Adrenal gland (tissue), 12 donors: ENCODE data around the gene DEUP1. TPM values are rescaled to one million over a fixed set of nuclear protein-coding genes. Genes with fewer than 3 reads are reported as not detected.

Source experiments
- DNase-seq, 7 donors: peaks; one replicate each; pipeline ENCODE4 v3.0.0-alpha.2; 2019 to 2020
- H3K27ac ChIP-seq, 5 donors: fragments of 200-600 bp; sonication (generic) in 4 of 5; 1 replicate in 3 of 5; 2 replicates in 2 of 5; pipeline versions ENCODE4 v1.5.1 to v1.8.0; 2016 to 2020; ENCODE audit warnings: mild to moderate bottlenecking in 1 of 5
- H3K27me3 ChIP-seq: fragments of 200-600 bp; 2 replicates; pipeline ENCODE4 v1.8.0; 2021
- H3K36me3 ChIP-seq, 2 donors: fragments of 200-600 bp; replicated peaks in 1 of 2; 1 replicate in 1 of 2; 2 replicates in 1 of 2; pipeline versions ENCODE4 v1.5.1 to v1.8.0; 2018 to 2022
- H3K4me1 ChIP-seq, 2 donors: fragments of 200-600 bp; replicated peaks in 1 of 2; 1 replicate in 1 of 2; 2 replicates in 1 of 2; pipeline versions ENCODE4 v1.5.1 to v1.8.0; 2018 to 2021
- H3K4me3 ChIP-seq, 4 donors: fragments of 200-600 bp; sonication (generic) in 3 of 4; one replicate each; pipeline ENCODE4 v1.5.1; 2016 to 2018
- H3K9me3 ChIP-seq, 3 donors: fragments of 200-600 bp; sonication (generic) in 1 of 3; replicated peaks in 1 of 3; 1 replicate in 2 of 3; 2 replicates in 1 of 3; pipeline versions ENCODE4 v1.5.1 to v1.8.0; 2016 to 2021
- POLR2A ChIP-seq, 2 donors: fragments of 450-650 bp; IDR thresholded peaks; one replicate each; pipeline ENCODE4 v1.6.1; 2017; ENCODE audit warnings: antibody characterized with exemption in 2 of 2, mild to moderate bottlenecking in 2 of 2, moderate library complexity in 1 of 2
- WGBS, 4 donors: extraction: QIAGEN DNeasy Blood & Tissue Kit in 2 of 4; methylation state at CpG; one replicate each; pipeline versions ENCODE4 v1.1.5 to v1.1.7; 2013 to 2017; 5-methylcytosine and 5-hydroxymethylcytosine counted together
- intact Hi-C, 2 donors: fragments of 100-400 bp; cut with DNase I; formaldehyde crosslinking; loops; one replicate each; pipeline versions ENCODE4 v1.14.1 to v1.15.0; 2022 to 2023
- polyA plus RNA-seq, 3 donors: library from polyadenylated mRNA; stranded (reverse); fragments of 200-250 nt in 2 of 3; fragments of 350-450 nt in 1 of 3; fragmentation: Illumina TruSeq in 1 of 3; extraction: RNeasy Lipid Tissue Mini Kit (QIAGEN cat#74804) in 1 of 3; gene quantifications; one replicate each; pipeline ENCODE4 v1.2.3, GENCODE V29; 2013 to 2014
- total RNA-seq, 9 donors: library from RNA; depleted of rRNA in 4 of 9; stranded (reverse); fragments of >200 nt in 4 of 9; fragments of 120-200 nt in 1 of 9; fragmentation: NEBNext Ultra II Directional in 1 of 9; extraction: Animal tissue kit (Norgen Biotek cat#: 25700) in 1 of 9; gene quantifications; one replicate each; pipeline versions ENCODE4 v1.1.0 to v1.2.4, GENCODE V29; 2013 to 2023
- TF ChIP-seq, protein P1 (sequence below), 6 experiments: fragments of 450-650 bp in 4 of 6; fragments of 200-600 bp in 2 of 6; sonication (generic) in 1 of 6; IDR thresholded peaks; 1 replicate in 5 of 6; 2 replicates in 1 of 6; pipeline versions ENCODE4 v1.5.1 to v1.8.0; 2016 to 2021; ENCODE audit warnings: antibody characterized with exemption in 6 of 6, mild to moderate bottlenecking in 2 of 6, moderate library complexity in 1 of 6
- donor health status: healthy with polysubstance abuse.
- donor health status: Bipolar disorder and iron deficiency.
- donor health status: DM: yes; HTN: yes; CAD: no.
- donor health status: DM: no; HTN: no; CAD: no.
- donor health status: DM: no; HTN: no; CAD: no.
- donor health status: DM: yes; HTN: yes; CAD: no.

DEUP1 gene
- total and polyA plus RNA-seq, 12 donors: 0.24 to 1.1 (median 0.73) TPM; not detected in 2

DNA sequence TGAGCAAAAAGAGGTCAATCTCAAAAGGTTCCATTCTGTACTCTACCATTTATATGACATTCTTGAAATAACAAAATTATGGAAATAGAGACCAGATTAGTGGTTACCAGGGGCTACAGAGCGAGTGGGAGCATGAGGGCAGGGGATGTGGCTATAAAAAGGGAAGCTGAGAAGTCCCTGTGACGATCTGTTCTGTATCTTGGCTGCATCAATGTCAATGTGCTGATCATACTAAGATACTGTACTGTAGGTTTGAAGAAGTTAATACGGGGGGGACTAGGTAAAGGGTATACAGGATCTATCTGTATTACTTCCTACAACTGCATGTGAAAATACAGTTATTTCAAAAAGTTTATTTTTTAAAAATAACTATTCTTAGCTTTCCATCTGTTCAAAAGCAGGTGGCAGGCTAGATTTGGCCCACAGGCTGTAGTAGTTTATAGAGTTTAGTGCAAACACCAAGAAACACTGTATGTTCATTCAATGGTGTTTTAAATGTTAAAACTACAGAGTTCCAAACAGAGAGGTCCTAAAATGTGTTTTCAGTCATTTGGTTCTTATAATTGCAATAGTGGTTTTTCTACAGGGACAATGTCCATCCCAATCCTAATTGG, 134.5 kb downstream of the DEUP1 start:
- no peaks in the 10 kb centered on the region for H3K27me3 ChIP-seq
- 71 to 76% (median 74%) methylated on average over 3 of the region's 3 CpGs for WGBS, 4 donors
- H3K4me1 ChIP-seq: no peaks in the 10 kb centered on the region
- no peak overlapping the region for H3K4me3 ChIP-seq
- no peak overlapping the region for H3K27ac ChIP-seq
- H3K36me3 ChIP-seq: no peaks in the 10 kb centered on the region
- TF ChIP-seq, protein P1, sequence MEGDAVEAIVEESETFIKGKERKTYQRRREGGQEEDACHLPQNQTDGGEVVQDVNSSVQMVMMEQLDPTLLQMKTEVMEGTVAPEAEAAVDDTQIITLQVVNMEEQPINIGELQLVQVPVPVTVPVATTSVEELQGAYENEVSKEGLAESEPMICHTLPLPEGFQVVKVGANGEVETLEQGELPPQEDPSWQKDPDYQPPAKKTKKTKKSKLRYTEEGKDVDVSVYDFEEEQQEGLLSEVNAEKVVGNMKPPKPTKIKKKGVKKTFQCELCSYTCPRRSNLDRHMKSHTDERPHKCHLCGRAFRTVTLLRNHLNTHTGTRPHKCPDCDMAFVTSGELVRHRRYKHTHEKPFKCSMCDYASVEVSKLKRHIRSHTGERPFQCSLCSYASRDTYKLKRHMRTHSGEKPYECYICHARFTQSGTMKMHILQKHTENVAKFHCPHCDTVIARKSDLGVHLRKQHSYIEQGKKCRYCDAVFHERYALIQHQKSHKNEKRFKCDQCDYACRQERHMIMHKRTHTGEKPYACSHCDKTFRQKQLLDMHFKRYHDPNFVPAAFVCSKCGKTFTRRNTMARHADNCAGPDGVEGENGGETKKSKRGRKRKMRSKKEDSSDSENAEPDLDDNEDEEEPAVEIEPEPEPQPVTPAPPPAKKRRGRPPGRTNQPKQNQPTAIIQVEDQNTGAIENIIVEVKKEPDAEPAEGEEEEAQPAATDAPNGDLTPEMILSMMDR (IDR thresholded peaks at IDR 0.05): no peak
- no peak for TF ChIP-seq POLR2A (IDR thresholded peaks at IDR 0.05)
- no peaks in the 10 kb centered on the region for H3K9me3 ChIP-seq
- DNase-seq: no peak
- intact Hi-C loops: no loop called here

DNA sequence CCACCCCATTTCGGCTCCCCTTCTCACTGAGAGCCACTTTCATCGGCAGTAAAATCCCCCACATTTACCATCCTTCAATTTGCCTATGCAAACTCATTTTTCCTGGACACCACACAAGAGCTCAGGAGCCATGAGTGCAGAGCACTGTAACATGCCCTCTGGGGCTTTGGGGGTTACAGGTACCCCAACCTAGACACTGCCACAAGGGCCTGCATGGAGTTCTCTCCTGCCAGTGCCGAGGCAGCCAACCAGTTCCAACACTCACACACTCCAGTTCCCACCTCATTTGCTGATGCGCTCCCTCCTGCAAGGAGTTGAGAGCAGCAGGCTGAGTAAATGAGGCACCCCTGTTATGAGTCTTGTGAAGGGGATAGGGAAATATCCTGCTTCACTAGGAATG, 136.5 kb downstream of the DEUP1 start:
- Histone ChIP-seq H3K27ac (no peak overlapping the region), H3K4me1 (no peaks in the 10 kb centered on the region), H3K4me3 (no peak overlapping the region), H3K36me3 (no peaks in the 10 kb centered on the region), H3K27me3 (no peaks in the 10 kb centered on the region), H3K9me3 (no peaks in the 10 kb centered on the region)
- intact Hi-C loops: no loop called here
- TF ChIP-seq, protein P1 (IDR thresholded peaks at IDR 0.05): no peak
- TF ChIP-seq POLR2A (IDR thresholded peaks at IDR 0.05): no peak
- DNase-seq: no peak
- WGBS, 4 donors: 88 to 97% (median 97%) methylated on average over 4 of the region's 4 CpGs

DNA sequence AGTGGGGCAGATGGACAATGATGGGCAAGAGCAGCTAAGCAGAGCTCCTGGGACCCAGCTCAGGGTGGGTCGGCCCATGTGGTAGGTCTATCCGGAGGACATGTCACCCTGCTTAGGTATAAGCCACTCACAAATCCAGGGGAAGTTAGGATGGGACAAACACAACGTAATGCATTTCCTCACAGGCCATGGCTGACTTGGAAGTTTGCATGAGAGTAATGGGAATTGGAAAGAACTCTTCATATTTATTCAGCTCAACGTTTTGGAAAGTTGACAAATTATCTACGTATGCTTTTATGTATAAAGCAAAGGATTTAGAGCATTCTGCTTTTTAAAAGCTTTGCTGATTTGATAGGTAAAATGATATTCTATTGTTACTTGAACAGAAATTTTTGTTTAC, 137.7 kb downstream of the DEUP1 start:
- Histone ChIP-seq H3K36me3 (no peaks in the 10 kb centered on the region), H3K4me1 (no peaks in the 10 kb centered on the region), H3K27ac (no peak overlapping the region), H3K9me3 (no peaks in the 10 kb centered on the region), H3K4me3 (no peak overlapping the region), H3K27me3 (no peaks in the 10 kb centered on the region)
- DNase-seq: no peak
- TF ChIP-seq, protein P1 (IDR thresholded peaks at IDR 0.05): no peak
- no peak for TF ChIP-seq POLR2A (IDR thresholded peaks at IDR 0.05)
- WGBS, 4 donors: 71 to 83% (median 78%) methylated on average over 5 of the region's 5 CpGs
- intact Hi-C loops: no loop called here

DNA sequence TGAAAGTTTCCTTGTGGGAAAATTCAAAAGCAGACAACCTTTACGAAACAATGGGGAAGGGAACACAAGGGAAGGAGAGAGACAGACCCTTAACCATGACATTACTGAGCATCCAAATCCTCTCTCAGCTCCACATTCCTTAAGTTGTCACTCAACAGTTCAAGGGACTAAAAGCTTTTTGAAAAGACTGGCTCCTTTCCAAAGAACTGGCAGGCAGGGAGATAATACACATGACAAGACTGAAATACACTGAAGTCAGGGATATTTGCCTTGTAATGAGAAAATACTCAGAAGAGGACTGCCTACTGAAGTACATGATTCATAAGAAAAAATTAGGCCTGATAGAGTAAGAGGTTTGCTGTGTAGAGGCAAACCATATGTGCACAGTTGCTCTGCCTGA, 143.6 kb downstream of the DEUP1 start:
- no peak for DNase-seq
- TF ChIP-seq POLR2A (IDR thresholded peaks at IDR 0.05): no peak
- TF ChIP-seq, protein P1 (IDR thresholded peaks at IDR 0.05): no peak
- Histone ChIP-seq H3K27me3 (no peaks in the 10 kb centered on the region), H3K27ac (no peak overlapping the region), H3K36me3 (no peaks in the 10 kb centered on the region), H3K4me3 (no peak overlapping the region), H3K4me1 (no peaks in the 10 kb centered on the region), H3K9me3 (no peaks in the 10 kb centered on the region)
- intact Hi-C loops: no loop called here
- 94 to 100% (median 95%) methylated on average over 1 of the region's 1 CpG for WGBS, 4 donors
